T-helper 2 cell (primary cell): Measurements from ENCODE around the gene NMNAT2.
"Not testable (repeated sequence)": the region's sequence is repeated elsewhere in the genome, so short reads cannot be mapped to it uniquely, and the experiment has no call there.

Source experiments
- DNase-seq, 5 experiments: peaks; one replicate each; pipeline versions ENCODE4 v3.0.0 to v3.0.0-alpha.2; 2012 to 2022

Gene NMNAT2

GRCh38 chr1:183416850-183417771 lies 1.1 kb downstream of the NMNAT2 start:
- peak in 1 of 5 experiments; percentile 41 for DNase-seq

GRCh38 chr1:183414365-183414764 lies 3.8 kb downstream of the NMNAT2 start:
- no peak for DNase-seq

GRCh38 chr1:183411091-183411490 lies 7.1 kb downstream of the NMNAT2 start:
- DNase-seq, result no peak

- no peak for DNase-seq
Observed at GRCh38 chr1:183407961-183408360, 10.2 kb downstream of the NMNAT2 start.

- DNase-seq, result no peak
Observed at GRCh38 chr1:183407474-183407873, 10.7 kb downstream of the NMNAT2 start.

GRCh38 chr1:183404476-183404875 lies 13.7 kb downstream of the NMNAT2 start:
- DNase-seq, result no peak

- no peak for DNase-seq
Observed at GRCh38 chr1:183403498-183403897, 14.7 kb downstream of the NMNAT2 start.

GRCh38 chr1:183401565-183401964 lies 16.6 kb downstream of the NMNAT2 start:
- not testable (repeated sequence) for DNase-seq

GRCh38 chr1:183394435-183394834 lies 23.7 kb downstream of the NMNAT2 start:
- no peak for DNase-seq

GRCh38 chr1:183391863-183392262 lies 26.3 kb downstream of the NMNAT2 start:
- no peak for DNase-seq

- no peak for DNase-seq
Observed at GRCh38 chr1:183390561-183390960, 27.6 kb downstream of the NMNAT2 start.

- no peak for DNase-seq
Observed at GRCh38 chr1:183388735-183389134, 29.4 kb downstream of the NMNAT2 start.

GRCh38 chr1:183385340-183386144 lies 32.6 kb downstream of the NMNAT2 start:
- no peak for DNase-seq

GRCh38 chr1:183379951-183380350 lies 38.2 kb downstream of the NMNAT2 start:
- DNase-seq, result no peak

GRCh38 chr1:183375381-183375780 lies 42.8 kb downstream of the NMNAT2 start:
- no peak for DNase-seq

GRCh38 chr1:183374825-183375224 lies 43.4 kb downstream of the NMNAT2 start:
- DNase-seq, result no peak

GRCh38 chr1:183372586-183373230 lies 45.5 kb downstream of the NMNAT2 start:
- no peak for DNase-seq

- DNase-seq, result no peak
Observed at GRCh38 chr1:183370399-183371058, 47.7 kb downstream of the NMNAT2 start.

- DNase-seq, result no peak
Observed at GRCh38 chr1:183368213-183369108, 49.7 kb downstream of the NMNAT2 start.

- no peak for DNase-seq
Observed at GRCh38 chr1:183366116-183366515, 52.1 kb downstream of the NMNAT2 start.

- DNase-seq, result no peak
Observed at GRCh38 chr1:183365676-183366075, 52.5 kb downstream of the NMNAT2 start.

GRCh38 chr1:183365093-183365492 lies 53.1 kb downstream of the NMNAT2 start:
- no peak for DNase-seq
